Measurements from ENCODE around the gene MGARP.

GRCh38 chr4:139282065-139282720, 2.2 kb upstream of the MGARP start:
- TF ChIP-seq CTCF (IDR thresholded peaks at IDR 0.05; ENCODE audit: borderline replicate concordance, extremely low read depth, low read length, poor library complexity, severe bottlenecking) (no peak), EZH2 (IDR thresholded peaks at IDR 0.05; ENCODE audit: borderline replicate concordance, low read depth, low read length, severe bottlenecking) (no peak)
